ENCODE measurements around the gene SERPINA5.

DNA sequence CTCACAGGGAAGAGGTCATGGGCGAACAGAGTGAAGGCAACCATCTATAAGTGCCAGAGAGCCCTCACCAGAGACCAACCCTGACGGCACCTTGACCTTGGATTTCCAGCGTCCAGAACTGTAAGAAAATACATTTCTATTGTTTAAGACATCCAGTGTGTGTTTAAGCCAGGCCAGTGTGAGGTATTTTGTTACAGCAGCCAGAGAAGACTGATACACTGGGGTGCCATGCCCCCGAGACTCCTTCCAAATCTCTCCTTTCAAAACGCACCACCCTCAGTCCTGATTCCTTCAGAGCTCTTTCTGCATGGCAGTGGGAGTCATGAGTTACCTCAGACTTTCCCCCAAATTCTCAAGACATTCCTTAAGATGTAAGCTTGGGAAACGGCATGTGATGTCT is 2.5 kb upstream of the SERPINA5 start:
- TF ChIP-seq CEBPB (IDR thresholded peaks at IDR 0.05) (no peak), RARB (CRISPR knock-in tag; IDR thresholded peaks at IDR 0.05) (no peak)

Data from A549 (cell line).